ENCODE data around the gene HLCS. TPM values are rescaled to one million over a fixed set of nuclear protein-coding genes. Genes with fewer than 3 reads are reported as not detected.

HLCS gene
- total RNA-seq, 1 experiment from 2014 or later, result 29.2 TPM

GRCh38 chr21:36856643-36857042, 109.8 kb downstream of the HLCS start:
- no peak for DNase-seq (ENCODE audit: extremely low read depth, low read depth)

- DNase-seq (ENCODE audit: extremely low read depth, low read depth), result peak; percentile 29
Observed at GRCh38 chr21:36854391-36854790, 112.1 kb downstream of the HLCS start.

GRCh38 chr21:36852864-36853263, 113.6 kb downstream of the HLCS start:
- no peak for DNase-seq (ENCODE audit: extremely low read depth, low read depth)

- no peak for DNase-seq (ENCODE audit: extremely low read depth, low read depth)
Observed at GRCh38 chr21:36852293-36852692, 114.2 kb downstream of the HLCS start.

GRCh38 chr21:36851121-36851520, 115.3 kb downstream of the HLCS start:
- no peak for DNase-seq (ENCODE audit: extremely low read depth, low read depth)

- DNase-seq (ENCODE audit: extremely low read depth, low read depth), result no peak
Observed at GRCh38 chr21:36850372-36850771, 116.1 kb downstream of the HLCS start.

- DNase-seq (ENCODE audit: extremely low read depth, low read depth), result no peak
Observed at GRCh38 chr21:36849461-36850105, 116.9 kb downstream of the HLCS start.

GRCh38 chr21:36848730-36849274, 117.7 kb downstream of the HLCS start:
- no peak for DNase-seq (ENCODE audit: extremely low read depth, low read depth)

GRCh38 chr21:36847189-36847588, 119.3 kb downstream of the HLCS start:
- DNase-seq (ENCODE audit: extremely low read depth, low read depth), result peak; percentile 54

GRCh38 chr21:36846631-36847030, 119.8 kb downstream of the HLCS start:
- DNase-seq (ENCODE audit: extremely low read depth, low read depth), result no peak

GRCh38 chr21:36845790-36846189, 120.7 kb downstream of the HLCS start:
- DNase-seq (ENCODE audit: extremely low read depth, low read depth), result no peak

- DNase-seq (ENCODE audit: extremely low read depth, low read depth), result no peak
Observed at GRCh38 chr21:36845070-36845469, 121.4 kb downstream of the HLCS start.

GRCh38 chr21:36841866-36842265, 124.6 kb downstream of the HLCS start:
- no peak for DNase-seq (ENCODE audit: extremely low read depth, low read depth)

- DNase-seq (ENCODE audit: extremely low read depth, low read depth), result no peak
Observed at GRCh38 chr21:36839735-36840134, 126.7 kb downstream of the HLCS start.

- DNase-seq (ENCODE audit: extremely low read depth, low read depth), result no peak
Observed at GRCh38 chr21:36839123-36839522, 127.3 kb downstream of the HLCS start.

- DNase-seq (ENCODE audit: extremely low read depth, low read depth), result no peak
Observed at GRCh38 chr21:36835383-36835795, 131.1 kb downstream of the HLCS start.

- no peak for DNase-seq (ENCODE audit: extremely low read depth, low read depth)
Observed at GRCh38 chr21:36834192-36834591, 132.3 kb downstream of the HLCS start.

- no peak for DNase-seq (ENCODE audit: extremely low read depth, low read depth)
Observed at GRCh38 chr21:36830100-36830499, 136.4 kb downstream of the HLCS start.

GRCh38 chr21:36828891-36829515, 137.5 kb downstream of the HLCS start:
- no peak for DNase-seq (ENCODE audit: extremely low read depth, low read depth)

GRCh38 chr21:36828208-36828607, 138.3 kb downstream of the HLCS start:
- DNase-seq (ENCODE audit: extremely low read depth, low read depth), result no peak

- DNase-seq (ENCODE audit: extremely low read depth, low read depth), result no peak
Observed at GRCh38 chr21:36825658-36826057, 140.8 kb downstream of the HLCS start.

GRCh38 chr21:36821032-36821299, 145.5 kb downstream of the HLCS start:
- no peak for DNase-seq (ENCODE audit: extremely low read depth, low read depth)

Measured in NCI-H460 (cell line).